ENCODE results near the gene SLU7.

The SLU7 gene

GRCh38 chr5:160363211-160363610, 55.7 kb downstream of the SLU7 start:
- DNase-seq (ENCODE audit: low read depth): no peak
- no peak overlapping the region for H3K4me3 ChIP-seq (ENCODE audit: low read depth, low read length)
- no peak for TF ChIP-seq CTCF (IDR thresholded peaks at IDR 0.05; ENCODE audit: insufficient read depth, low read depth, low read length, missing control alignments)

- TF ChIP-seq CTCF (IDR thresholded peaks at IDR 0.05; ENCODE audit: insufficient read depth, low read depth, low read length, missing control alignments): no peak
- no peak for DNase-seq (ENCODE audit: low read depth)
- H3K4me3 ChIP-seq (ENCODE audit: low read depth, low read length): no peak overlapping the region
Observed at GRCh38 chr5:160361624-160362228, 57.2 kb downstream of the SLU7 start.

- TF ChIP-seq CTCF (IDR thresholded peaks at IDR 0.05; ENCODE audit: insufficient read depth, low read depth, low read length, missing control alignments): no peak
- no peak overlapping the region for H3K4me3 ChIP-seq (ENCODE audit: low read depth, low read length)
- DNase-seq (ENCODE audit: low read depth): no peak
Observed at GRCh38 chr5:160360310-160360709, 58.6 kb downstream of the SLU7 start.

- no peak overlapping the region for H3K4me3 ChIP-seq (ENCODE audit: low read depth, low read length)
- no peak for DNase-seq (ENCODE audit: low read depth)
- TF ChIP-seq CTCF (IDR thresholded peaks at IDR 0.05; ENCODE audit: insufficient read depth, low read depth, low read length, missing control alignments): no peak
Observed at GRCh38 chr5:160359816-160360215, 59.1 kb downstream of the SLU7 start.

- DNase-seq (ENCODE audit: low read depth): no peak
- H3K4me3 ChIP-seq (ENCODE audit: low read depth, low read length): no peak overlapping the region
- no peak for TF ChIP-seq CTCF (IDR thresholded peaks at IDR 0.05; ENCODE audit: insufficient read depth, low read depth, low read length, missing control alignments)
Observed at GRCh38 chr5:160359242-160359641, 59.6 kb downstream of the SLU7 start.

- no peak overlapping the region for H3K4me3 ChIP-seq (ENCODE audit: low read depth, low read length)
- TF ChIP-seq CTCF (IDR thresholded peaks at IDR 0.05; ENCODE audit: insufficient read depth, low read depth, low read length, missing control alignments): no peak
- no peak for DNase-seq (ENCODE audit: low read depth)
Observed at GRCh38 chr5:160357861-160358411, 60.9 kb downstream of the SLU7 start.

GRCh38 chr5:160357394-160357793, 61.5 kb downstream of the SLU7 start:
- H3K4me3 ChIP-seq (ENCODE audit: low read depth, low read length): no peak overlapping the region
- DNase-seq (ENCODE audit: low read depth): no peak
- TF ChIP-seq CTCF (IDR thresholded peaks at IDR 0.05; ENCODE audit: insufficient read depth, low read depth, low read length, missing control alignments): no peak

All from GM12865 (cell line).